Gastrocnemius medialis (tissue), 4 donors: ENCODE measurements around the gene CYP2D6.

Source experiments
- POLR2A ChIP-seq, 2 donors: fragments of 450-650 bp; IDR thresholded peaks; one replicate each; pipeline ENCODE4 v1.6.1; 2017; ENCODE audit warnings: antibody characterized with exemption in 2 of 2, mild to moderate bottlenecking in 2 of 2, moderate library complexity in 2 of 2
- TF ChIP-seq, protein P1 (sequence below), 5 experiments: fragments of 450-650 bp in 3 of 5; fragments of 200-600 bp in 2 of 5; sonication (generic) in 2 of 5; IDR thresholded peaks in 4 of 5; conservative IDR thresholded peaks in 1 of 5; 1 replicate in 4 of 5; 2 replicates in 1 of 5; pipeline ENCODE4 v1.5.1; 2016 to 2019; ENCODE audit warnings: antibody characterized with exemption in 5 of 5, mild to moderate bottlenecking in 3 of 5, moderate library complexity in 3 of 5

DNA sequence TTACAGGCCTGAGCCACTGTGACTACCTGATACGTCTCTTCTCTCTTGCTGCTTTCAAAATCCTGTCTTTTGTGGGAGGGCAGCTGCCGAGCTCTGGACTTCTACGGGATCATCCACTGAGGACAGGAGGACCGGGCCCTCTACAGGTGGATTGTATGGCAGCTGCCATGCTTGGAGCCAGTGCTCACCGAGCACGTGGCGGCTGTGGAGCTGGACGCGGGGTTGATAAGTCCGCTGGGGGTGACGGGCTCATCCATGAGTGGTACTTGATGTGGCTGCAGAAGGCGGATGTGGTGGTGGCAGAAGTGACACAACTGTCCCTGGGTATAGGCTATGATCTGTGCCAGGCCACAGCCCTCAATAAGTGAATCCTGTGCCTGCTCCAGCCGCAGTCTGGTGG is 1.8 kb upstream of the CYP2D6 start:
- TF ChIP-seq, protein P1, sequence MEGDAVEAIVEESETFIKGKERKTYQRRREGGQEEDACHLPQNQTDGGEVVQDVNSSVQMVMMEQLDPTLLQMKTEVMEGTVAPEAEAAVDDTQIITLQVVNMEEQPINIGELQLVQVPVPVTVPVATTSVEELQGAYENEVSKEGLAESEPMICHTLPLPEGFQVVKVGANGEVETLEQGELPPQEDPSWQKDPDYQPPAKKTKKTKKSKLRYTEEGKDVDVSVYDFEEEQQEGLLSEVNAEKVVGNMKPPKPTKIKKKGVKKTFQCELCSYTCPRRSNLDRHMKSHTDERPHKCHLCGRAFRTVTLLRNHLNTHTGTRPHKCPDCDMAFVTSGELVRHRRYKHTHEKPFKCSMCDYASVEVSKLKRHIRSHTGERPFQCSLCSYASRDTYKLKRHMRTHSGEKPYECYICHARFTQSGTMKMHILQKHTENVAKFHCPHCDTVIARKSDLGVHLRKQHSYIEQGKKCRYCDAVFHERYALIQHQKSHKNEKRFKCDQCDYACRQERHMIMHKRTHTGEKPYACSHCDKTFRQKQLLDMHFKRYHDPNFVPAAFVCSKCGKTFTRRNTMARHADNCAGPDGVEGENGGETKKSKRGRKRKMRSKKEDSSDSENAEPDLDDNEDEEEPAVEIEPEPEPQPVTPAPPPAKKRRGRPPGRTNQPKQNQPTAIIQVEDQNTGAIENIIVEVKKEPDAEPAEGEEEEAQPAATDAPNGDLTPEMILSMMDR (IDR thresholded peaks at IDR 0.05 in 4 of 5, conservative IDR thresholded peaks at IDR 0.05 in 1 of 5), result no peak
- no peak for TF ChIP-seq POLR2A (IDR thresholded peaks at IDR 0.05)
